HG02852 (cell line): Measurements from ENCODE around the gene NOL8.

Experiments
- ATAC-seq: cut with Tn5 transposase; IDR thresholded peaks from one replicate; pipeline ENCODE4 v1.9.1; 2021; ENCODE audit warnings: mild to moderate bottlenecking, moderate library complexity; ENCODE audit not compliant: unreplicated experiment

NOL8 gene

GRCh38 chr9:92270511-92270910, 54.6 kb downstream of the NOL8 start:
- ATAC-seq: no peak

DNA sequence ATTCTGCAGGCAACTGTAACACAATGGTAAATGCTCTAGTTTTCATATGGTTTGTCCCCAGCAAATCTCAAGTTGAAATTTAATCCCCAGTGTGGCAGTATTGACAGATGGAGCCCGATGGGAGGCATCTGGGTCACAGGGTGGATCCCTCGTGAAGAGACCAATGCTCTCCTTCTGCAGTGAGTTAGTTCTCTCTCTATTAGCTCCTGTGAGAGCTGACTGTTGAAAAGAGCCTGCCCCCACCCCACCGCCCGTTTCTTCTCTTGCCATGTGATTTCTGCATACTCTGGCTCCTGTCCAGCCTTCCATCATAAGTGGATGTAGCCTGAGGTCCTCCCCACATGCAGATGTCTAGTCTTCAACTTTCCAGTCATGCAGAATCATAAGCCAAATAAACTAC, 58.7 kb downstream of the NOL8 start:
- ATAC-seq: no peak

- no peak for ATAC-seq
These were observed 60.0 kb downstream of the NOL8 start for GRCh38 chr9:92265154-92265553.

DNA sequence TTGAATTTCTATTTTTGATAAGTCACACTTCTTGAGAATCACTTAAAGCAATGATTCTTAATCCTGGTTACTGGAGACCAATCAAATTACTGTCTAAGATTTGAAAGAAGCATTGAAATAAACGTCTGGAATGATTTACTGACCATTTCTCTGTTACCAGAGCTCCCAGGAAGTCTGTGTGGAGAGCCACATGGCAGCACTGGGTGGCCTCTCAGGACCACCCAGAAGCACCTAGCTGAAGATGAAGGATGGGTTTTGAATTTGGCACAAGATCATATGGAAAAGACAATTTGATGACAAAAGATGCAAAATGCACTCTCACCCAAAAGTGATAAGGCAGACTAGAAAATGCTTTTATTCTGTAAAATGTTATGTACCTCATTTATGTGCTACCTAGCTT, 62.0 kb downstream of the NOL8 start:
- no peak for ATAC-seq

- ATAC-seq: no peak
These were observed 67.8 kb downstream of the NOL8 start for GRCh38 chr9:92257327-92257726.

- ATAC-seq: no peak
These were observed 70.5 kb downstream of the NOL8 start for GRCh38 chr9:92254381-92255337.

GRCh38 chr9:92253656-92254055, 71.5 kb downstream of the NOL8 start:
- ATAC-seq: no peak

GRCh38 chr9:92247981-92248380, 77.2 kb downstream of the NOL8 start:
- ATAC-seq: no peak
